Activated CD4-positive, alpha-beta T cell treated with anti-CD3 and anti-CD28 coated beads, Interleukin-2, Interleukin-6, amounts not matched to agents 100 ng/mL and 50 ng/mL, durations not matched to agents 16 hours and 8 hours (primary cell): ENCODE measurements around the gene JOSD2.
A peak's percentile ranks its signal among the peaks of the same experiment; 100 is the strongest.
"Not testable (repeated sequence)": the region's sequence is repeated elsewhere in the genome, so short reads cannot be mapped to it uniquely, and the experiment has no call there.

Experiments
- DNase-seq: peaks from one replicate; pipeline ENCODE4 v3.0.0-alpha.2; 2020

The JOSD2 gene

GRCh38 chr19:50475101-50475568 lies 35.9 kb downstream of the JOSD2 start:
- no peak for DNase-seq

DNA sequence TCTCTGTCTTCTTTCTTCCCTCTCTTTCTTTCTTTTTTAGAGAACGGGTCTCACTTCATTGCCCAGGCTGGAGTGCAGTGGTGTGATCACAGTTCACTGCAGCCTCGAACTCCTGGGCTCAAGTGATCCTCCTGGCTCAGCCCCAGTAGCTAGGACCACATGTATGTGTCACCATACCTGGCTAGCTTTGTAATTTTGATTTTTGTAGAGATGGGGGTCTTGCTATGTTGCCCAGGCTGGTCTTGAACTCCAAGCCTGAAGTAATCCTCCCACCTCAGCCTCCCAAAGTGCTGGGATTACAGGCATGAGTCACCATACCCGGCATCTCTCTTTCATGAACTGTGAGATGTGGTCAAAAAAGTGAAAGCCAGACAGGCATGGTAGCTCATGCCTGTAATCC lies 37.7 kb downstream of the JOSD2 start:
- DNase-seq, result not testable (repeated sequence)

GRCh38 chr19:50468818-50469217 lies 42.2 kb downstream of the JOSD2 start:
- no peak for DNase-seq

DNA sequence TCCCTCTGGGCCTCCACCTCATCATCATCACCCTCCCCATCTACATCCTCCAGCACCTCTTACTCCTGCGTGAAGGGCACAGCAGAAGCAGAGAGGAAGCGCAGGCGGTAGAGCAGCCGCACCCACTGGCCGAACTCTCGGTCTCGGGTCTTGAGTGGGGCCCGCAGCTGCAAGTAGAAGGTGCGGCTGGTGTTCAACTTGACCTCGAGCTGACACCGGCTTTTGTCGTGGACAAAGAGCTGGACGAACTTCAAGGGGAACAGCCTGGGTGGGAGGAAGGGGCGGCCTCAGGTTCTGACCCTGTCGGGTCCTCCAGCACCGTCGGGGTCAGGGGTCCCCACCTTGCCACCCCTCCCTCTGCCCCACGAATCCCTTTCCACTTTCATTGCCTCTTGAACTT lies 43.4 kb downstream of the JOSD2 start:
- no peak for DNase-seq

GRCh38 chr19:50466706-50467039 lies 44.3 kb downstream of the JOSD2 start:
- DNase-seq, result no peak

- DNase-seq, result no peak
Measured at GRCh38 chr19:50465986-50466705, 44.8 kb downstream of the JOSD2 start.

GRCh38 chr19:50465000-50465399 lies 46.0 kb downstream of the JOSD2 start:
- DNase-seq, result no peak

- no peak for DNase-seq
Measured at GRCh38 chr19:50464348-50464747, 46.6 kb downstream of the JOSD2 start.

DNA sequence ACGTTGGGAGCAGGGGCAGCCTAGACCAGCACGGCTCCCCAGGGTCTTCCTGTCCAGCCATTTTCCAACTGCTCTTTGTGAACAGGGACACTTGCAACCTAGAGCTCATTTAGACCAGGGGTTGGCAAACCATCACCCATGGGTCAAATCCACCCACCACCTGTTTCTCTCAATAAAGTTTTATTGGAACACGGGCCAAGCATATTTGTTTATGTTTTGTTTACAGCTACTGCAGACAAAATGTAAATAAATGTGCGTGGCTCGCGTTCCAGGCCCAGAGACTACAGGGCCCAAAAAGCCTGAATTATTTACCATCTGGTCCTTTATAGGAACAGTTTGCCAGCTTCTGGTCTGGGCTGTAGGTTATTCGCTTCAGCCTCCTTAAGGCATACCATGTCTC lies 48.0 kb downstream of the JOSD2 start:
- no peak for DNase-seq

- peak; percentile 81 for DNase-seq
Measured at GRCh38 chr19:50461066-50461875, 49.7 kb downstream of the JOSD2 start.

DNA sequence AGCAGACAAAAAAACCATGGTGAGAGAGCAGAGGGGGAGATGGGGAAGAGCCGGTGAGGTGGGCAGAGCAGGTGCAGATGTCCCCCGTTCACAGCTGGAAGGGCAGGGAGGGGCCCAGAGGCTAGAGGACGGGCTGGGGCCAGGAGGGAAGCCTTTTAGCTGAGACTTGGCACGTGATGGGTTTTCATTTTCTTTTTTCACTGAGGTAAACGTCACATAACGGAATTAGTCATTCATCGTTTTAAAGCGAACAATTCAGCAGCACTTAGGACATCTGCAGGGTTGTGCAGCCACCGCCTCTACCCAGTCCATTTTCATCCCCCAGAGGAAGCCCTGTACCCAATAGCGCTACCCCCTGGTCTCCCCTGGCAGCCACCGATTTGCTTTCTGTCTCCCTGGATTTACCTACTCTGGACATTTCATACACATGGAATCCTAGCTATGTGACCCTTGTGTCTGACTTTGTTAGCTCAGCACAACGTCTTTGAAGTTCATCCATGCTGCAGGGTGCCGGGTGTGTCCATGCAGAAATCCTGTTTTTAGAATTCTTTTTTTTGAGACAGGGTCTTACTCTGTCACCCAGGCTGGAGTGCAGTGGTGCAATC lies 50.7 kb downstream of the JOSD2 start:
- DNase-seq, result peak; percentile 67

DNA sequence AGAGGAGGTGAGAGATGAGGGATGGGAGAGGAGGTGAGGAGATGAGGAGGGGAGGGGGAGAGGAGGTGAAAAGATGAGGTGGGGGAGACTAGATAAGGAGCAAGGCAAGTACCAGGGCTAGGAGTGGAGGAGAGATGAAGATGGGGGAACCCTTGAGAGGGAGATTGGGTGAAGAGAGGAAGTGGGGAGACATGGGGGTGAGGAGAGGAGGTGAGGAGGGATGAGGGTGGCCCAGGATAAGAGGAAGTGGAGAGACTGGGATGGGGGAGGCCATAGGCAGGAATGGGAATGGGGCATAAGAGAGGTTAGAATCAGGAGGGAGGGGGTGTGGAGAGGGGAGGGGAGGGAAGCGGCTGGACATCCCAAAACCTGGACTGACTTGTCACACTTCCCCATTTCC lies 51.4 kb downstream of the JOSD2 start:
- no peak for DNase-seq

DNA sequence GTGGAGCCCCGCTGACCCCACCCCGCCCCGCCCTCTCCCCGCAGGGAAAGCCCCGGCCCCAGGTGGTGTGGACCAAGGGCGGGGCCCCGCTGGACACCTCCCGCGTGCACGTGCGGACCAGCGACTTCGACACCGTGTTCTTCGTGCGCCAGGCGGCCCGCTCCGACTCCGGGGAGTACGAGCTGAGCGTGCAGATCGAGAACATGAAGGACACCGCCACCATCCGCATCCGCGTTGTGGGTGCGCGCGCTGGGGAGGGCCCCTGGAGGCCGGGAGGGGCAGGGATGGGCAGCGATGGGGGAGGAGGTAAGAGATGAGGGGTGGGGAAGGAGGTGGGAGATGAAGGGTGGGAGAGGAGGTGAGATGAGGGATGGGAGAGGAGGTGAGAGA lies 51.9 kb downstream of the JOSD2 start:
- no peak for DNase-seq

DNA sequence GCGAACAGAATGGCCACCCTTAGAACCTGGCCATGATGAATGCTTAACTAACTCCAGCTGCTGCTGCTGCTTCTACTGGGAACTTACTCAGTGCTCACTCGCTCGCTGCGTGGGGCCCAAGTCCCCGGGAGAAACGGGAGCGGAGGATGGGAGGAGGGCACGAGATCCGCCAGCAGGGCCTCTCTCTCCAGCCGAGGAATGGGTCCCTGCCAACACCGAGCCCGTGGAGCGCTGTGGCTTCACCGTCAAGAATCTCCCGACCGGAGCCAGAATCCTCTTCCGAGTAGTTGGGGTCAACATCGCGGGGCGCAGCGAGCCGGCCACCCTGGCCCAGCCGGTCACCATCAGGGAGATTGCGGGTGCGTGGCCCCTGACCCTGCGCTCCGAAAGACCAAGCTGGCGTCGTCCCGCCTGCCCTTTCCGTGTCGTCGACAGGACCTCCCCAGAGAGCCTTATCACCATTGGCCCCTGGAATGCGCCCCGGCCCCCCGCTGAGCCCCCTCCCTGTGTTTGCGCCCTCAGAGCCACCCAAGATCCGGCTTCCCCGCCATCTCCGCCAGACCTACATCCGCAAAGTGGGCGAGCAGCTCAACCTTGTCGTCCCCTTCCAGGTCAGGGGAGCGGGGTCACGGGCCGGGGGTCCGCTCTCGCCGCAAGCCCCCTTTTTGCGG lies 52.5 kb downstream of the JOSD2 start:
- no peak for DNase-seq

- no peak for DNase-seq
Measured at GRCh38 chr19:50457300-50457699, 53.7 kb downstream of the JOSD2 start.
